Measurements from ENCODE around the gene WWOX.

The WWOX gene

GRCh38 chr16:78552716-78553115, 453.3 kb downstream of the WWOX start:
- Histone ChIP-seq H3K27ac (ENCODE audit: low read depth in 2 of 2, low read length in 2 of 2) (no peak overlapping the region), H3K27me3 (ENCODE audit: control insufficient read depth in 2 of 2, insufficient read depth in 2 of 2, low read length in 2 of 2) (no peaks in the 10 kb centered on the region), H3K9ac (ENCODE audit: low read depth in 1 of 2, low read length in 2 of 2) (no peak overlapping the region), H3K36me3 (ENCODE audit: control insufficient read depth in 2 of 2, insufficient read depth in 2 of 2, low read length in 2 of 2) (no peaks in the 10 kb centered on the region), H3K4me1 (ENCODE audit: control insufficient read depth in 2 of 2, insufficient read depth in 2 of 2, low read length in 2 of 2) (no peaks in the 10 kb centered on the region), H3K4me3 (ENCODE audit: low read length in 2 of 2) (no peak overlapping the region), H3K9me3 (ENCODE audit: control insufficient read depth in 2 of 2, low read length in 2 of 2) (no peaks in the 10 kb centered on the region)

- H3K27me3 ChIP-seq (ENCODE audit: control insufficient read depth in 2 of 2, insufficient read depth in 2 of 2, low read length in 2 of 2): no peaks in the 10 kb centered on the region
- no peak overlapping the region for H3K27ac ChIP-seq (ENCODE audit: low read depth in 2 of 2, low read length in 2 of 2)
- no peak overlapping the region for H3K4me3 ChIP-seq (ENCODE audit: low read length in 2 of 2)
- H3K4me1 ChIP-seq (ENCODE audit: control insufficient read depth in 2 of 2, insufficient read depth in 2 of 2, low read length in 2 of 2): no peaks in the 10 kb centered on the region
- no peak overlapping the region for H3K9ac ChIP-seq (ENCODE audit: low read depth in 1 of 2, low read length in 2 of 2)
- no peaks in the 10 kb centered on the region for H3K9me3 ChIP-seq (ENCODE audit: control insufficient read depth in 2 of 2, low read length in 2 of 2)
- no peaks in the 10 kb centered on the region for H3K36me3 ChIP-seq (ENCODE audit: control insufficient read depth in 2 of 2, insufficient read depth in 2 of 2, low read length in 2 of 2)
Observed at GRCh38 chr16:78553268-78554039, 454.0 kb downstream of the WWOX start.

- Histone ChIP-seq H3K4me3 (ENCODE audit: low read length in 2 of 2) (no peak overlapping the region), H3K27ac (ENCODE audit: low read depth in 2 of 2, low read length in 2 of 2) (no peak overlapping the region), H3K9ac (ENCODE audit: low read depth in 1 of 2, low read length in 2 of 2) (no peak overlapping the region), H3K4me1 (ENCODE audit: control insufficient read depth in 2 of 2, insufficient read depth in 2 of 2, low read length in 2 of 2) (no peaks in the 10 kb centered on the region), H3K9me3 (ENCODE audit: control insufficient read depth in 2 of 2, low read length in 2 of 2) (no peaks in the 10 kb centered on the region), H3K36me3 (ENCODE audit: control insufficient read depth in 2 of 2, insufficient read depth in 2 of 2, low read length in 2 of 2) (no peaks in the 10 kb centered on the region), H3K27me3 (ENCODE audit: control insufficient read depth in 2 of 2, insufficient read depth in 2 of 2, low read length in 2 of 2) (no peaks in the 10 kb centered on the region)
Observed at GRCh38 chr16:78556421-78556820, 457.0 kb downstream of the WWOX start.

- no peak overlapping the region for H3K9ac ChIP-seq (ENCODE audit: low read depth in 1 of 2, low read length in 2 of 2)
- no peaks in the 10 kb centered on the region for H3K36me3 ChIP-seq (ENCODE audit: control insufficient read depth in 2 of 2, insufficient read depth in 2 of 2, low read length in 2 of 2)
- no peak overlapping the region for H3K27ac ChIP-seq (ENCODE audit: low read depth in 2 of 2, low read length in 2 of 2)
- H3K4me1 ChIP-seq (ENCODE audit: control insufficient read depth in 2 of 2, insufficient read depth in 2 of 2, low read length in 2 of 2): no peaks in the 10 kb centered on the region
- no peaks in the 10 kb centered on the region for H3K9me3 ChIP-seq (ENCODE audit: control insufficient read depth in 2 of 2, low read length in 2 of 2)
- no peaks in the 10 kb centered on the region for H3K27me3 ChIP-seq (ENCODE audit: control insufficient read depth in 2 of 2, insufficient read depth in 2 of 2, low read length in 2 of 2)
- no peak overlapping the region for H3K4me3 ChIP-seq (ENCODE audit: low read length in 2 of 2)
Observed at GRCh38 chr16:78560997-78561396, 461.5 kb downstream of the WWOX start.

- Histone ChIP-seq H3K4me3 (ENCODE audit: low read length in 2 of 2) (no peak overlapping the region), H3K27ac (ENCODE audit: low read depth in 2 of 2, low read length in 2 of 2) (no peak overlapping the region), H3K4me1 (ENCODE audit: control insufficient read depth in 2 of 2, insufficient read depth in 2 of 2, low read length in 2 of 2) (no peaks in the 10 kb centered on the region), H3K9ac (ENCODE audit: low read depth in 1 of 2, low read length in 2 of 2) (no peak overlapping the region), H3K36me3 (ENCODE audit: control insufficient read depth in 2 of 2, insufficient read depth in 2 of 2, low read length in 2 of 2) (no peaks in the 10 kb centered on the region), H3K9me3 (ENCODE audit: control insufficient read depth in 2 of 2, low read length in 2 of 2) (no peaks in the 10 kb centered on the region), H3K27me3 (ENCODE audit: control insufficient read depth in 2 of 2, insufficient read depth in 2 of 2, low read length in 2 of 2) (no peaks in the 10 kb centered on the region)
Observed at GRCh38 chr16:78562111-78562510, 462.7 kb downstream of the WWOX start.

GRCh38 chr16:78562650-78563049, 463.2 kb downstream of the WWOX start:
- Histone ChIP-seq H3K36me3 (ENCODE audit: control insufficient read depth in 2 of 2, insufficient read depth in 2 of 2, low read length in 2 of 2) (no peaks in the 10 kb centered on the region), H3K9ac (ENCODE audit: low read depth in 1 of 2, low read length in 2 of 2) (no peak overlapping the region), H3K9me3 (ENCODE audit: control insufficient read depth in 2 of 2, low read length in 2 of 2) (no peaks in the 10 kb centered on the region), H3K4me3 (ENCODE audit: low read length in 2 of 2) (no peak overlapping the region), H3K4me1 (ENCODE audit: control insufficient read depth in 2 of 2, insufficient read depth in 2 of 2, low read length in 2 of 2) (no peaks in the 10 kb centered on the region), H3K27ac (ENCODE audit: low read depth in 2 of 2, low read length in 2 of 2) (no peak overlapping the region), H3K27me3 (ENCODE audit: control insufficient read depth in 2 of 2, insufficient read depth in 2 of 2, low read length in 2 of 2) (no peaks in the 10 kb centered on the region)

GRCh38 chr16:78563905-78564304, 464.5 kb downstream of the WWOX start:
- H3K27me3 ChIP-seq (ENCODE audit: control insufficient read depth in 2 of 2, insufficient read depth in 2 of 2, low read length in 2 of 2): no peaks in the 10 kb centered on the region
- H3K9me3 ChIP-seq (ENCODE audit: control insufficient read depth in 2 of 2, low read length in 2 of 2): no peaks in the 10 kb centered on the region
- no peak overlapping the region for H3K27ac ChIP-seq (ENCODE audit: low read depth in 2 of 2, low read length in 2 of 2)
- H3K9ac ChIP-seq (ENCODE audit: low read depth in 1 of 2, low read length in 2 of 2): no peak overlapping the region
- H3K4me1 ChIP-seq (ENCODE audit: control insufficient read depth in 2 of 2, insufficient read depth in 2 of 2, low read length in 2 of 2): no peaks in the 10 kb centered on the region
- no peaks in the 10 kb centered on the region for H3K36me3 ChIP-seq (ENCODE audit: control insufficient read depth in 2 of 2, insufficient read depth in 2 of 2, low read length in 2 of 2)
- H3K4me3 ChIP-seq (ENCODE audit: low read length in 2 of 2): no peak overlapping the region

GRCh38 chr16:78566397-78567073, 467.1 kb downstream of the WWOX start:
- Histone ChIP-seq H3K4me3 (ENCODE audit: low read length in 2 of 2) (no peak overlapping the region), H3K36me3 (ENCODE audit: control insufficient read depth in 2 of 2, insufficient read depth in 2 of 2, low read length in 2 of 2) (no peaks in the 10 kb centered on the region), H3K4me1 (ENCODE audit: control insufficient read depth in 2 of 2, insufficient read depth in 2 of 2, low read length in 2 of 2) (no peaks in the 10 kb centered on the region), H3K9ac (ENCODE audit: low read depth in 1 of 2, low read length in 2 of 2) (no peak overlapping the region), H3K9me3 (ENCODE audit: control insufficient read depth in 2 of 2, low read length in 2 of 2) (no peaks in the 10 kb centered on the region), H3K27me3 (ENCODE audit: control insufficient read depth in 2 of 2, insufficient read depth in 2 of 2, low read length in 2 of 2) (no peaks in the 10 kb centered on the region), H3K27ac (ENCODE audit: low read depth in 2 of 2, low read length in 2 of 2) (no peak overlapping the region)

- H3K4me1 ChIP-seq (ENCODE audit: control insufficient read depth in 2 of 2, insufficient read depth in 2 of 2, low read length in 2 of 2): no peaks in the 10 kb centered on the region
- H3K9ac ChIP-seq (ENCODE audit: low read depth in 1 of 2, low read length in 2 of 2): no peak overlapping the region
- H3K27me3 ChIP-seq (ENCODE audit: control insufficient read depth in 2 of 2, insufficient read depth in 2 of 2, low read length in 2 of 2): no peaks in the 10 kb centered on the region
- H3K9me3 ChIP-seq (ENCODE audit: control insufficient read depth in 2 of 2, low read length in 2 of 2): no peaks in the 10 kb centered on the region
- H3K4me3 ChIP-seq (ENCODE audit: low read length in 2 of 2): no peak overlapping the region
- H3K27ac ChIP-seq (ENCODE audit: low read depth in 2 of 2, low read length in 2 of 2): no peak overlapping the region
- no peaks in the 10 kb centered on the region for H3K36me3 ChIP-seq (ENCODE audit: control insufficient read depth in 2 of 2, insufficient read depth in 2 of 2, low read length in 2 of 2)
Observed at GRCh38 chr16:78570399-78571141, 471.1 kb downstream of the WWOX start.

GRCh38 chr16:78571434-78571833, 472.0 kb downstream of the WWOX start:
- Histone ChIP-seq H3K9ac (ENCODE audit: low read depth in 1 of 2, low read length in 2 of 2) (no peak overlapping the region), H3K9me3 (ENCODE audit: control insufficient read depth in 2 of 2, low read length in 2 of 2) (no peaks in the 10 kb centered on the region), H3K36me3 (ENCODE audit: control insufficient read depth in 2 of 2, insufficient read depth in 2 of 2, low read length in 2 of 2) (no peaks in the 10 kb centered on the region), H3K4me3 (ENCODE audit: low read length in 2 of 2) (no peak overlapping the region), H3K4me1 (ENCODE audit: control insufficient read depth in 2 of 2, insufficient read depth in 2 of 2, low read length in 2 of 2) (no peaks in the 10 kb centered on the region), H3K27ac (ENCODE audit: low read depth in 2 of 2, low read length in 2 of 2) (no peak overlapping the region), H3K27me3 (ENCODE audit: control insufficient read depth in 2 of 2, insufficient read depth in 2 of 2, low read length in 2 of 2) (no peaks in the 10 kb centered on the region)

Data from mucosa of rectum (tissue), 2 donors.